ENCODE results near the gene BMPER. TPM values are rescaled to one million over a fixed set of nuclear protein-coding genes. Genes with fewer than 3 reads are reported as not detected.

Gene BMPER
- total and polyA plus RNA-seq, 2 of the 8 experiments (the other 6 are each of a cell fraction or from before 2014, with no cell fraction given), result 0.33 to 0.69 TPM

DNA sequence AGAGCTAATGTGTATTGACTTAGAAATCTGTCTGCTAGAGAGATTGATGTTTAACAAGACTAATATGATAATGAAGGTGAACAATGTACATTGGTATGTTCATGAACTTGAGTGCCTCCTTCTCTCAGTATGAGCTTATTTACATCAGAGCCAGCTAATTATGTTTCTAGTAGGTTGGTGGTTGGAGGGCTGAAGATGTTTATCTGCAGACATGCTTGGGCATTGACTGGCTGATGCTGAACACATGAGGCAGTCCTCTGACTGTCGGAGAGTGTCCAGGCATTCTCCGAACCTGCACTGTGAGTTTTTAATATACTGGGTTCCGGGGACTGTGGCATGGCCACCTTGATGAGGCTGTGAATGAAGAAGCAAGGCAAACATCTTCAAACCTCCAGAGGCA lies 47.5 kb downstream of the BMPER start (continued):
- TF ChIP-seq ATF2 (IDR thresholded peaks at IDR 0.05; ENCODE audit: low read length) (no peak), RFX5 (IDR thresholded peaks at IDR 0.05; ENCODE audit: borderline replicate concordance, low read depth, low read length) (no peak)

All from H1 (cell line).